GM20000 (cell line): ENCODE data around the gene URI1.

Source experiments
- DNase-seq: peaks from one replicate; pipeline ENCODE4 v3.0.0; 2012; ENCODE audit warnings: low spot score
- CTCF ChIP-seq: IDR thresholded peaks from 2 replicates; pipeline ENCODE4 v1.5.1; 2012; ENCODE audit warnings: mild to moderate bottlenecking, control low read depth; ENCODE audit errors: extremely low read depth, missing control alignments

URI1 gene

GRCh38 chr19:30008169-30008568 is 66.1 kb downstream of the URI1 start:
- TF ChIP-seq CTCF = no peak

GRCh38 chr19:30009013-30009412 is 67.0 kb downstream of the URI1 start:
- DNase-seq = no peak
- no peak for TF ChIP-seq CTCF

More at GRCh38 chr19:30008169-30008568, 66.1 kb downstream of the URI1 start:
- no peak for DNase-seq

- no peak for DNase-seq
- no peak for TF ChIP-seq CTCF
These were observed 69.1 kb downstream of the URI1 start for GRCh38 chr19:30011051-30011578.

GRCh38 chr19:30014770-30015169 is 72.7 kb downstream of the URI1 start:
- TF ChIP-seq CTCF = no peak
- DNase-seq = no peak

GRCh38 chr19:30017172-30017571 is 75.1 kb downstream of the URI1 start:
- TF ChIP-seq CTCF = no peak
- DNase-seq = peak; percentile 3

GRCh38 chr19:30020189-30020588 is 78.2 kb downstream of the URI1 start:
- TF ChIP-seq CTCF = no peak
- no peak for DNase-seq

GRCh38 chr19:30022659-30023058 is 80.6 kb downstream of the URI1 start:
- no peak for DNase-seq
- TF ChIP-seq CTCF = no peak
